ENCODE measurements around the gene BAD.

Gene BAD

DNA sequence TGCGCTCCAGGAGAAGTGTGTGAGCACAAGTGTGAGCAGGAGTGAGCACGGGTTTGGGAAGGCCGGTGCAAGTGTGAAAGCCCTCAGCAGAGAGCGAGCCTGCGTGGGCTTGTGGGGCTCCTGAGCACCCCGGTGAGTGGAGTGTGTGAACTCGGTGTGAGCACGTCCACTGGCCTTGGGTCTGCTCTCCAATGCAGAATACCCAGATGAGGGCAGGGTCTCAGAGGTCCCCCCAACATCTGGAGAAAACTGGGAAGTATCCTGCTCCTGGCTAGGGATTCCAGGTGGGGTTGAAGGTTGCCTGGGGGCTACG lies 22.1 kb upstream of the BAD start:
- DNase-seq (ENCODE audit: extremely low spot score), result no peak
- POLR2A ChIA-PET, result interaction anchor here (1.5 to 7.0 kb wide), 2 partner anchors 11 to 48 kb away, joined by 3 to 49 read pairs; partner anchors contain the start of genes PRDX5 and TRMT112
- TF ChIP-seq SUZ12 (IDR thresholded peaks at IDR 0.05), result no peak
- TF ChIP-seq HDGF (IDR thresholded peaks at IDR 0.05; ENCODE audit: borderline replicate concordance), result no peak
- TF ChIP-seq ELF4 (IDR thresholded peaks at IDR 0.05), result no peak
- TF ChIP-seq LEF1 (IDR thresholded peaks at IDR 0.05; ENCODE audit: borderline replicate concordance), result no peak
- CTCF ChIA-PET, result no interaction called here

DNA sequence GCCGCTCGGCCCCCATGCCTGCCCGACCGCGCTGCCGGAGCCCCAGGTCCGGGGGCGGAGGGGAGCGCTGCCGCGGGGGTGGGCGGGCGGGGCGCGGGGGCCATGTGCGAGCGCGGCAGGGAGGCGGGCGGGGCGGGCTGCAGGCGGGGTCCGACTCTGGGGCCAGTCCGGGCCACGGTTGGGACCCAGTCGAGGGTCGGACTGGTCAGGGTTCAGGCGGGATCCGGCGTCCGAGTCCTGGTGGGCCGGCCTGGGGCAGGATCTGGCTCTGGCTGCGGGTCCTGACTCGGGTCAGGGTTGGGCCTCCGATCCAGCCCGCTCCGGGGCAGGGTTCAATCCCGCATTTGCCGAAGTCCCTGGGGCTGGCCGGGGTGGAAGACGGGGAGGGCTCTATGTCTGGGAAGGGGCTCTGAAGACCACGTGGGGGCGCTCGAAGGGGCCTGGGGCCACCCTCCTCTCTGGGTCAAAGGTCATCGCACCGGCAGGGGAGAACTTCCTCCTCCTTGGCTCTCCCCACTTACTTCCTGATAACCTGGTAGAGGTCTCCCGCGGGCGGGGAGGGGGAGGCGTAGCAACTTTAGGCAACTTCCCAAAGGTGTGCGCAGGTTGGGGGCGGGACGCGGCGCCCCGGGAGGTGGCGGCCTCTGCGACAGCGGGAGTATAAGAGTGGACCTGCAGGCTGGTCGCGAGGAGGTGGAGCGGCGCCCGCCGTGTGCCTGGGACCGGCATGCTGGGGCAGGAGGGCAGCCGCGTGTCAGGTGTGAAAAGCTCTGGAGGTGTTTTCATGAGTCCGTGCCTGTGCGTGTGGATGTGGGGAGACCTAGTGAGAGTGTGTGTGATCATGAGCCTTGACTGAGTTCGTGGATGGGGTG lies 21.5 kb upstream of the BAD start:
- ChIA-PET POLR2A (interaction anchor here (2.8 to 7.0 kb wide), 3 partner anchors 11 to 59 kb away, joined by 12 to 79 read pairs (median 49); partner anchors contain the start of genes PPP1R14B, PRDX5 and TRMT112), CTCF (no interaction called here)
- DNase-seq (ENCODE audit: extremely low spot score), result no peak

DNA sequence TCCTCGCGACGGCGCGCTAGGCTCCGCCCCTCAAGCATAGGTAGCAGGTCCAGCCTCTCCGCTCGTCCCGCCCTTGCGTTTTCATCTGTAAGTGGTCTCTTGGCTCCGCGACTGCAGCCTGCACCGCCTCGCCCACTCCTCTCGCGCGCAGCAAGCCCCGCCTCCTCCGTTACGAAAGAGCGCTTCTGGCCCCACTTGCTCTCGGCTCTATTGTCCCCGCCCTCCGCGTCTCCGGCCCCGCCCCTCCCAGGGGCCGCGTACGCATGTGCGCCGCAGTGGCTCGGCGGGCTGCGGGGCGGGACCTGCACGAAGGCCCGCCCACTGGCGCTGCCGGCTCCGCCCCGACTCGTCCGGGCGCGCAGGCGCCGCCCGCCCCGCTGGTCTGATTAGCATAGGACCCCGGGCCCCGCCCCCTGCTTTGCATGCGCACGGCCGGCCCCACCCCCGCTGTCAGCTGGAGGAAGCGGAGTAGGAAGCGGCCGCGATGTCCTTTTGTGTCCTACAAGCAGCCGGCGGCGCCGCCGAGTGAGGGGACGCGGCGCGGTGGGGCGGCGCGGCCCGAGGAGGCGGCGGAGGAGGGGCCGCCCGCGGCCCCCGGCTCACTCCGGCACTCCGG lies 20.7 kb upstream of the BAD start, which contains the start of gene ESRRA:
ESRRA (plus strand) TSS at position 450 of the 616 bp plus-strand sequence. CDS start 1,656 bp downstream, outside the sequence.
- ChIA-PET CTCF (interaction anchor here (0.7 to 5.4 kb wide), 14 partner anchors 13 to 285 kb away, joined by 3 to 66 read pairs (median 4); partner anchors contain the start of genes FKBP2, PLCB3, PRDX5 and TRMT112), POLR2A (interaction anchor here (0.7 to 7.0 kb wide), 16 partner anchors 10 to 120 kb away, joined by 3 to 79 read pairs (median 6); partner anchors contain the start of genes BAD, GPR137, PPP1R14B and PRDX5)
- TF ChIP-seq HDGF (IDR thresholded peaks at IDR 0.05; ENCODE audit: borderline replicate concordance), result 0 out of 2 replicates have a peak, but pooled peaks have one; percentile 71
- peak; percentile 25; the same call in 1 of the 2 replicates for TF ChIP-seq FOXM1 (IDR thresholded peaks at IDR 0.05; ENCODE audit: borderline replicate concordance)
- no peak for TF ChIP-seq FOXA1 (IDR thresholded peaks at IDR 0.05)
- peak; percentile 98 for DNase-seq (ENCODE audit: extremely low spot score)

More for the DNA sequence above, 21.5 kb upstream of the BAD start:
- TF ChIP-seq, protein P1, sequence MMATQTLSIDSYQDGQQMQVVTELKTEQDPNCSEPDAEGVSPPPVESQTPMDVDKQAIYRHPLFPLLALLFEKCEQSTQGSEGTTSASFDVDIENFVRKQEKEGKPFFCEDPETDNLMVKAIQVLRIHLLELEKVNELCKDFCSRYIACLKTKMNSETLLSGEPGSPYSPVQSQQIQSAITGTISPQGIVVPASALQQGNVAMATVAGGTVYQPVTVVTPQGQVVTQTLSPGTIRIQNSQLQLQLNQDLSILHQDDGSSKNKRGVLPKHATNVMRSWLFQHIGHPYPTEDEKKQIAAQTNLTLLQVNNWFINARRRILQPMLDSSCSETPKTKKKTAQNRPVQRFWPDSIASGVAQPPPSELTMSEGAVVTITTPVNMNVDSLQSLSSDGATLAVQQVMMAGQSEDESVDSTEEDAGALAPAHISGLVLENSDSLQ (IDR thresholded peaks at IDR 0.05), result no peak
- TF ChIP-seq L3MBTL2 (conservative IDR thresholded peaks at IDR 0.05), result peak; percentile 43; the same call in 1 of the 2 replicates
- TF ChIP-seq HDGF (IDR thresholded peaks at IDR 0.05; ENCODE audit: borderline replicate concordance), result no peak
- no peak for TF ChIP-seq FOXA1 (IDR thresholded peaks at IDR 0.05)

DNA sequence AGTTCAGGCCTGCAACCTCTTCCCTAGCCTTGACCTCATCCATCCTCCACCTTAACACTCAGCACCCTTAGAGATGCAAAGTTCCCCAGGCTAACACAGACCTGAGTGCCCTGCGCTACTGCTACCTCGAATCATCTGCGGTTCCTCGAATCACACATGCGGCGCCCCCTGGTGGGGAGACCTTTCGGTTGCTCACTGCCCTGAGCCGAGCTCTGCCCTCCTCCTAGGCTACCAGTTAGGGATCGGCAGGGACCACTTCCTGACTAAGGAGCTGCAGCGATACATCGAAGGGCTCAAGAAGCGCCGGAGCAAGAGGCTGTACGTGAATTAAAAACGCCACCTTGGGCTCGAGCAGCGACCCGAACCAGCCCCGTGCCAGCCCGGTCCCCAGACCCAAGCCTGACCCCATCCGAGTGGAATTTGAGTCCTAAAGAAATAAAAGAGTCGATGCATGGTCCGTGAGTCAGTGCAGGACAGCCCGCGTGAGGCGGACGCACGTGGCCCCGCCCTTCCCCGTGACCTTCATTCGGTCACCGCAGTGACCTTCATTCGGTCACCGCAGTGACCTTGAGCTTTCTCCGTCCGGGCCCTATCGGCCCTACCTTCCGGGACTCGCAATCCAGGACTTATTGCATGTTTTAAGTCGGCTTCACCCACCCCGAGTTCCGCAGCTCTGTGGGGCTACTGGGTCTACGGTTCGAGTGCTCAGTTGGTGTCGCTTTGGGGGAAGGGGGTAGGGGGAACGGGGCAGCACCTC lies 20.0 kb upstream of the BAD start:
- peak; percentile 81 for DNase-seq (ENCODE audit: extremely low spot score)
- POLR2A ChIA-PET, result interaction anchor here (0.7 to 7.0 kb wide), 18 partner anchors 10 to 119 kb away, joined by 3 to 79 read pairs (median 4); partner anchors contain the start of genes BAD, GPR137, PPP1R14B and PRDX5
- TF ChIP-seq L3MBTL2 (conservative IDR thresholded peaks at IDR 0.05), result peak; percentile 61
- no peak for TF ChIP-seq TARDBP (IDR thresholded peaks at IDR 0.05)
- no peak for TF ChIP-seq SUZ12 (IDR thresholded peaks at IDR 0.05)
- TF ChIP-seq, protein P1 (IDR thresholded peaks at IDR 0.05), result no peak
- 0 out of 2 replicates have a peak, but pooled peaks have one; percentile 34 for TF ChIP-seq HDGF (IDR thresholded peaks at IDR 0.05; ENCODE audit: borderline replicate concordance)
- TF ChIP-seq FOXK2 (IDR thresholded peaks at IDR 0.05), result no peak
- TF ChIP-seq CTBP1 (IDR thresholded peaks at IDR 0.05; ENCODE audit: borderline replicate concordance), result no peak
- TF ChIP-seq ELF4 (IDR thresholded peaks at IDR 0.05), result no peak; the same call in 1 of the 2 replicates
- TF ChIP-seq FOXM1 (IDR thresholded peaks at IDR 0.05; ENCODE audit: borderline replicate concordance), result no peak
- no peak for TF ChIP-seq ARNT (IDR thresholded peaks at IDR 0.05)
- no peak for TF ChIP-seq BHLHE40 (IDR thresholded peaks at IDR 0.05; ENCODE audit: borderline replicate concordance)
- TF ChIP-seq SP1 (IDR thresholded peaks at IDR 0.05), result no peak
- CTCF ChIA-PET, result interaction anchor here (0.6 to 5.4 kb wide), 16 partner anchors 14 to 285 kb away, joined by 3 to 66 read pairs (median 4); partner anchors contain the start of genes FKBP2, PLCB3, PRDX5 and TRMT112

DNA sequence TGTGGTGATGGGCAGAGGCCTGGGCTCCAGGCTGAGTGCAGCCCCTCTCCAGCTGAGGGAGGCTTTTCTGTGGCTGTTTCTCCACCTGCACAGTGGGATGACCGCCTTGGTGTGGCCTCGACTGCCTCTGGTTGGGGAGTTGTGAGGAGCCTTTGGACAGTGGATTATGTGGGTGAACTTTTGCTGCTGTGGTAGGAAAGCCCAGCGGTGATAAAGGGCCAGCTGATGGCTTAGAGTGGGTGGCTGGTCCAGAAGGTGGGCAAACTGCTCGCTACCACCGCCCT lies 19.5 kb upstream of the BAD start:
- no peak for TF ChIP-seq LEF1 (IDR thresholded peaks at IDR 0.05; ENCODE audit: borderline replicate concordance)
- no peak for TF ChIP-seq SUZ12 (IDR thresholded peaks at IDR 0.05)
- TF ChIP-seq FOXM1 (IDR thresholded peaks at IDR 0.05; ENCODE audit: borderline replicate concordance), result no peak
- no peak for TF ChIP-seq SP1 (IDR thresholded peaks at IDR 0.05)
- TF ChIP-seq FOXA1 (IDR thresholded peaks at IDR 0.05), result no peak
- no peak for TF ChIP-seq CTBP1 (IDR thresholded peaks at IDR 0.05; ENCODE audit: borderline replicate concordance)
- TF ChIP-seq L3MBTL2 (conservative IDR thresholded peaks at IDR 0.05), result no peak
- TF ChIP-seq ARNT (IDR thresholded peaks at IDR 0.05), result no peak
- TF ChIP-seq, protein P1 (IDR thresholded peaks at IDR 0.05), result no peak
- no peak for TF ChIP-seq BHLHE40 (IDR thresholded peaks at IDR 0.05; ENCODE audit: borderline replicate concordance)
- no peak for TF ChIP-seq HDGF (IDR thresholded peaks at IDR 0.05; ENCODE audit: borderline replicate concordance)
- no peak for TF ChIP-seq ELF4 (IDR thresholded peaks at IDR 0.05)
- TF ChIP-seq ZNF384 (IDR thresholded peaks at IDR 0.05), result no peak
- no peak for TF ChIP-seq FOXK2 (IDR thresholded peaks at IDR 0.05)
- no peak for TF ChIP-seq TARDBP (IDR thresholded peaks at IDR 0.05)
- TF ChIP-seq NFRKB (IDR thresholded peaks at IDR 0.05), result no peak
- POLR2A ChIA-PET, result interaction anchor here (0.7 to 7.0 kb wide), 14 partner anchors 13 to 119 kb away, joined by 3 to 79 read pairs (median 8); partner anchors contain the start of genes BAD, GPR137, PPP1R14B and PRDX5
- CTCF ChIA-PET, result interaction anchor here (0.5 to 5.4 kb wide), 10 partner anchors 14 to 99 kb away, joined by 3 to 66 read pairs (median 6); partner anchors contain the start of genes PLCB3, PRDX5 and TRMT112
- no peak for DNase-seq (ENCODE audit: extremely low spot score)
